DMS114 treated with DMSO at 0.1 percent for 48 hours (cell line): ENCODE results near the gene KIF4A.
"Not testable (repeated sequence)": the region's sequence is repeated elsewhere in the genome, so short reads cannot be mapped to it uniquely, and the experiment has no call there.

Source experiments
- DNase-seq: peaks from one replicate; lab custom pipeline; 2025; ENCODE audit not compliant: unreplicated experiment; lab: John Stamatoyannopoulos, UW

Gene KIF4A

GRCh38 chrX:70280573-70280972 is 9.3 kb upstream of the KIF4A start:
- DNase-seq: no peak

GRCh38 chrX:70281951-70282350 is 8.0 kb upstream of the KIF4A start, which contains the start of gene RAB41:
RAB41 (plus strand) TSS chrX:70282172; CDS start chrX:70282218, 46 bp downstream.
- no peak for DNase-seq

DNA sequence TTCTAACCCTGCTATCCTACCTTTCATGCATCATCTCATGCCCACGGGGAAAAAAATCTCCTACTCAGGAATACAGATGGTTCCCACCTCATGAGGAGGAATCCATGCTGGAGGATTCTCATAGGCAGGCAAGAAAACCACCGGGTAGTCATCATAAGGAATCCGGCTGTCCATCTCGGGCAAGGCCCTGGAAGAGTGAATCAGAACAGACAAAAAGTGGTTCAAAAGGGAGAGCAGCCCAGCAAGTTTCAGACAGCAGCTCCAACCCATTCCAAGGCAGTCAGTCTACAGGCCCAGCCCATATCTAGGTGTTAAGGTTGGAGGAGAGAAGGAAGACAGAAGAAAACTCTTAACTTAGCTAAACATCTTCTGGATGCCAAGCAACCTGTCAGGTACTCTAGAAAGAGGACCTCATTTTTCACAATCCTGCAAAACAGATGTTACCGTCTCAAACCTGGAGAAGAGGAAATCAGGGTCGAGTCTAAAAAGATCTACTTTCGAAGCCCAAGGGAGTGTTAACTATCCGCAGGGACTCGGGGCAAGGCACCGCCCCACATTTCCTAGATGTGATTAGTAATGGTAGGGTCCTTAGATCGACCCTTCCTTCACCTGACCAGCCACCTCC is 624 bp upstream of the KIF4A start:
- no peak for DNase-seq

- DNase-seq: no peak
Observed at GRCh38 chrX:70292788-70293187, 2.9 kb downstream of the KIF4A start.

DNA sequence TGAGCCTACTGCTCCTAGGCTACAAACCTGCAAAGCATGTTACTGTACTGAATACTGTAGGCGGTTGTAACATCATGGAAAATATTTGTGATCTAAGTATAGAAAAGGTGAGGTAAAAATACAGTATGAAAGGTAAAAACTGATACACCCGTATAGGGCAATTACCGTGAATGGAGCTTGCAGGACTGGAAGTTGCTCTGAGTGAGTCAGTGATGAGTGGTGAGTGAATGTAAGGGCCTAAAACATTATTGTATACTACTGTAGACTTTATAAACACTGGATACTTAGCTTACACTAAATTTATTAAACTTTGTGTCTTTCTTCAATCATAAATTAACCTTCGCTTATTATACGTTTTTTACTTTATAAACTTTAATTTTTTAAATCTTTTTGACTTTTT is 3.7 kb downstream of the KIF4A start:
- DNase-seq: no peak

DNA sequence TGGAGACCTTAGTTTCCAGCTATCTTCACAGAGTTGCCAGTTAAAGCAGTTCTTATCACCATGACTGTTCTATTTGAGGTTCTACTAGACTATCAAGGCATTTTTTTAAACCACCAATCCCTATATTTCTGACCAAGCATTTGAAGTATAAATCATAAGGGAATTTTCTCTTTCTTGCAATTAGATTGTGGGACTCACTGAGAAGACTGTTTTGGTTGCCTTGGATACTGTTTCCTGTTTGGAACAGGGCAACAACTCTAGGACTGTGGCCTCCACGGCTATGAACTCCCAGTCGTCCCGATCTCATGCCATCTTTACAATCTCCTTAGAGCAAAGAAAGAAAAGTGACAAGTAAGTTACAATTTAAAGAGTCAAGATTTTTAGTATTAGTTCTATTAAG is 11.8 kb downstream of the KIF4A start:
- DNase-seq: no peak

DNA sequence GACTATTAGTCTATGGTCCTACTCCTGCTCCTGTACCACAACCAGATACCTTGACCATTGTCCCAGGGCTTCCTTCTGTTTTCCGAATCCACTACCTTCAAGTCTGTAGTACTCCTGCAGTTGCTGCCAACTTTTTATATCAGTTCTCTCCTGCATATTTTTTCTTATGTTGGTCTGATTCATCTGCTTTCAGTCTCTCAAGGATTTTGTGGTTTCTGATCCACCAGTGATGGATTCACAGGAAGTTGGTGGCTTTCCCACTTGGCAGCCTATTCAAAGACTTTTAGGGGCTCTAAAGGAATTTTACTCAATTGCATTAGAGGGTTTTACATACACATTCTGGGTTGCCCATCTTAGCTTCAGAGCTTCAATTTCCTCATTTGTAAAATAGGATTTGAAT is 23.6 kb downstream of the KIF4A start:
- DNase-seq: no peak

GRCh38 chrX:70322784-70323183 is 32.9 kb downstream of the KIF4A start:
- no peak for DNase-seq

- DNase-seq: not testable (repeated sequence)
Observed at GRCh38 chrX:70323628-70324027, 33.7 kb downstream of the KIF4A start.

GRCh38 chrX:70324326-70324725 is 34.4 kb downstream of the KIF4A start:
- DNase-seq: no peak

GRCh38 chrX:70331161-70331560 is 41.3 kb downstream of the KIF4A start:
- no peak for DNase-seq

- no peak for DNase-seq
Observed at GRCh38 chrX:70332600-70332999, 42.7 kb downstream of the KIF4A start.

DNA sequence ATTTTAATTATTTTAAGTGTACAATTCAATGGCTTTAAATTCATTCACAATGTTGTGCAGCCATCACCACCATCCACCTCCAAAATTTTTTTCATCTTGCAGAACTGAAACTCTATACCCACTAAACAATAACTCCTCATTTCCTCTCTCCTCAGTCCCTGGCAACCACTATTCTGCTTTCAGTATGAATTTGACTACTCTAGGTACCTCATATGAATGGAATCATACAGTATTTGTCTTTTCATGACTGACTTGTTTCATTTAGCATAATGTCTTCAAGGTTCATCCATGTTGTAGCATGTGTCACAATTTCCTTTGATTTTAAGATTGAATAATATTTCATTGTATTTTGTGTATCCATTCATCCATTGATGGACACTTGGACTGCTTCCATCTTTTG is 46.9 kb downstream of the KIF4A start:
- DNase-seq: no peak

GRCh38 chrX:70338290-70338689 is 48.4 kb downstream of the KIF4A start:
- no peak for DNase-seq

DNA sequence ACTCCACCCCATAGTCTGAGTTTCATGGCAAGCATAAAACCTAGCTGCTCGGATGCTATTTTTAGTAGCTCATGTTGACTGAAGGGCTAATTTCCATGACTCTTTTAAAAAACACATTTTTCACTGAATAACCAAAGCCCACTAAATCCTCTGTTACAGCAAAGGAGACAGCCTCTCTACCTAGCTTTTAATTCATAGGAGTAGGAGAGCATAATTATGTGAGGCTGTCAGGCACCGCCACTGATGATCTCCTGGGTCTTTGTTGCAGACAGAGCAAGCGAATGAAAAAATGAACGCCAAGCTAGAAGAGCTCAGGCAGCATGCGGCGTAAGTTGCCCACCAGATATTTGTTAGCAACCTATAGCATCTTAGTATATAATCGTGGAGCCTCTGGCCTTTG is 53.5 kb downstream of the KIF4A start:
- no peak for DNase-seq

- DNase-seq: no peak
Observed at GRCh38 chrX:70346418-70347070, 56.6 kb downstream of the KIF4A start.

- DNase-seq: not testable (repeated sequence)
Observed at GRCh38 chrX:70348825-70349224, 58.9 kb downstream of the KIF4A start.

GRCh38 chrX:70349367-70350125 is 59.6 kb downstream of the KIF4A start:
- DNase-seq: not testable (repeated sequence)

DNA sequence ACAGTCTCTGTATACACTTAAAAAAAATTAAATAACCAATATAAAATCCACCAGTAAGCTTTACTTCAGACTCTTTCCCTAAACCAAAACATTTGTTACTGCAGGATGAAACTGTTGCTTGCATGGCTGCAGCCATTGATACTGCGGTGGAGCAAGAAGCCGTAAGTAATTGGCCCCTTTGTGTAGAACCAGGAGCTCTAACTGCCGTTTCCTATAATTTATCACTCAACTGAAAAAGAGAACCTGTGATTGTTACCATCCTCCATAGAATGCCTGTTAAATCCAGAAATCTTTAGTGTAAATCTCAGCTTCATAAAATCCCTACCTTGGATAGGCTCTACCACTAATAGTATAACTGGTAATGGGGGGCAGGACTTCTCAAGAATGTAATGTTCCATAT is 62.6 kb downstream of the KIF4A start:
- no peak for DNase-seq

GRCh38 chrX:70353514-70353913 is 63.6 kb downstream of the KIF4A start:
- DNase-seq: no peak

DNA sequence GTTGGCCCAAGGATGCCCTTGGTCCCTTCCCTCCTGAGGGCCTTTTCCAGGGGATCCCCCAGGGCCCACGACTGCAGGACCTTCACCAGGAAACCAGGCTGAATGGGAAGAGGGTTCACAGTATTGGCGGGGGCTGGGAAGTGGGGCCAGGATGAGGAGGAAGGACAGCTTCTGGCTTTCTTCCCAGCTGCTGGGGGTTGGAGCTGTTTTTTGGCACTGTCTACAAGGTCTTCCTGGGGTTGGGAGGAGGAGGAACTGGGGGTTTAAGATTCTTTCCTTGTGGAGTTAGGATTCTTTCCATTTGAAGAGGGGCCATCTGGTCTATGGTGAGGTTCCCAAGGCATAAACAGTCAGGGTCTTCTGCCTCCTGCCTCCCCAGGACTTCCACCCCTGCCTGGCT is 64.8 kb downstream of the KIF4A start:
- DNase-seq: no peak

DNA sequence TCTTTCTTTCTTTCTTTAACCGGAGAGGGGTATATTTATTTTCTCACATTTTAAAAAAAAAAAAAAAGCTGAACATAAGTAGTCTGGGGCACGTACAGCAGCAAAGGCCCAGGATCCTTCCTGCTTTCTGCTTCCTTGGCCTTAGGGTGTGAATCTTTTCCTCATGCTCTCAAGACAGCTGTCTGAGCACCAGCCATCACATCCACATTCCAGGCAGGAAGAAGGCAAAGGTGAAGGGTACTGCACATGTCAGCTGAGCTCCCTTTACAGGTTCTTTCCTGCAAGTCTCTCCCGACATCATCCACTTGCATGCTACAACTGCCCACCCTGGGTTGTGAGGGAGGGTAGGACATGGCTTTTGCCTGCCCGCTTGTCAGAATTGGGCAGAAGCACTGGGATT is 69.6 kb downstream of the KIF4A start:
- DNase-seq: no peak
